Mesenchymal stem cell (in vitro differentiated cells and primary cell): ENCODE data around the gene ZFP2.
"Not testable (repeated sequence)": the region's sequence is repeated elsewhere in the genome, so short reads cannot be mapped to it uniquely, and the experiment has no call there.

Experiments
- DNase-seq: peaks from one replicate; pipeline ENCODE4 v3.0.0-alpha.2; 2013
- H2AFZ ChIP-seq: one replicate; pipeline ENCODE4 v1.6.1; 2013; ENCODE audit warnings: low read depth, mild to moderate bottlenecking, control low read depth, inconsistent platforms, low read length, moderate library complexity
- H2AK5ac ChIP-seq: 2 replicates; pipeline ENCODE4 v1.6.1; 2013; ENCODE audit warnings: low read length, moderate library complexity, mild to moderate bottlenecking, inconsistent platforms; ENCODE audit not compliant: severe bottlenecking
- H2BK120ac ChIP-seq: one replicate; pipeline ENCODE4 v1.6.1; 2013; ENCODE audit warnings: low read depth, mild to moderate bottlenecking, inconsistent platforms, low read length, moderate library complexity
- H2BK12ac ChIP-seq, 2 experiments: one replicate each; pipeline ENCODE4 v1.6.1; 2013; ENCODE audit warnings: inconsistent platforms in 2 of 2, low read length in 2 of 2, mild to moderate bottlenecking in 2 of 2, moderate library complexity in 2 of 2, control low read depth in 1 of 2
- H2BK15ac ChIP-seq: one replicate; pipeline ENCODE4 v1.6.1; 2013; ENCODE audit warnings: mild to moderate bottlenecking, low read depth, inconsistent platforms; ENCODE audit not compliant: poor library complexity, severe bottlenecking
- H2BK5ac ChIP-seq: 2 replicates; pipeline ENCODE4 v1.6.1; 2013; ENCODE audit warnings: low read depth, mild to moderate bottlenecking, low read length, control low read depth, inconsistent platforms; ENCODE audit not compliant: poor library complexity, severe bottlenecking
- H3K14ac ChIP-seq, 2 experiments: one replicate each; pipeline ENCODE4 v1.6.1; 2013; ENCODE audit warnings: inconsistent platforms in 2 of 2, low read length in 2 of 2, control low read depth in 1 of 2, mild to moderate bottlenecking in 1 of 2, moderate library complexity in 1 of 2
- H3K18ac ChIP-seq, 2 experiments: one replicate each; pipeline ENCODE4 v1.6.1; 2013; ENCODE audit warnings: inconsistent platforms in 2 of 2, low read length in 2 of 2, control low read depth in 1 of 2, low read depth in 1 of 2, mild to moderate bottlenecking in 1 of 2
- H3K23ac ChIP-seq, 2 experiments: one replicate each; pipeline ENCODE4 v1.6.1; 2013; ENCODE audit warnings: inconsistent platforms in 2 of 2, low read length in 2 of 2, mild to moderate bottlenecking in 2 of 2, moderate library complexity in 2 of 2, control low read depth in 1 of 2
- H3K27ac ChIP-seq: 2 replicates; pipeline ENCODE4 v1.5.1; 2013; ENCODE audit warnings: mild to moderate bottlenecking, moderate library complexity, low read length, control low read depth, inconsistent platforms; ENCODE audit not compliant: poor library complexity, severe bottlenecking
- H3K27me3 ChIP-seq, 2 experiments: 2 replicates each; pipeline versions ENCODE4 v1.6.1 to v1.7.0; 2013; ENCODE audit warnings: low read length in 2 of 2, mild to moderate bottlenecking in 2 of 2, moderate library complexity in 2 of 2, control low read depth in 1 of 2, inconsistent platforms in 1 of 2; ENCODE audit not compliant: control insufficient read depth in 1 of 2, insufficient read depth in 1 of 2
- H3K36me3 ChIP-seq, 2 experiments: 2 replicates each; pipeline versions ENCODE4 v1.6.1 to v1.7.0; 2013; ENCODE audit warnings: low read length in 2 of 2, control low read depth in 1 of 2, inconsistent platforms in 1 of 2, low read depth in 1 of 2, mild to moderate bottlenecking in 1 of 2; ENCODE audit not compliant: insufficient read depth in 2 of 2, control insufficient read depth in 1 of 2
- H3K4ac ChIP-seq, 2 experiments: one replicate each; pipeline ENCODE4 v1.6.1; 2013; ENCODE audit warnings: inconsistent platforms in 2 of 2, low read length in 2 of 2, mild to moderate bottlenecking in 2 of 2, moderate library complexity in 2 of 2, control low read depth in 1 of 2, low read depth in 1 of 2
- H3K4me1 ChIP-seq: 2 replicates; pipeline ENCODE4 v1.6.1; 2013; ENCODE audit warnings: low read depth, low read length, control low read depth; ENCODE audit not compliant: control insufficient read depth, insufficient read depth
- H3K4me2 ChIP-seq: 2 replicates; pipeline ENCODE4 v1.6.1; 2013; ENCODE audit warnings: low read length, mild to moderate bottlenecking, inconsistent platforms; ENCODE audit not compliant: poor library complexity, severe bottlenecking
- H3K4me3 ChIP-seq, 2 experiments: 2 replicates each; pipeline versions ENCODE4 v1.5.1 to v1.7.0; 2013; ENCODE audit warnings: low read length in 2 of 2, mild to moderate bottlenecking in 2 of 2, control low read depth in 1 of 2, low read depth in 1 of 2; ENCODE audit not compliant: insufficient read depth in 1 of 2
- H3K79me1 ChIP-seq: replicated peaks from 2 replicates; pipeline ENCODE4 v1.6.1; 2013; ENCODE audit warnings: mild to moderate bottlenecking, control low read depth, low read length, inconsistent platforms; ENCODE audit not compliant: poor library complexity, severe bottlenecking
- H3K9ac ChIP-seq: 2 replicates; pipeline ENCODE4 v1.7.0; 2013; ENCODE audit warnings: mild to moderate bottlenecking, low read length, moderate library complexity
- H3K9me3 ChIP-seq: 2 replicates; pipeline ENCODE4 v1.7.0; 2013; ENCODE audit warnings: mild to moderate bottlenecking, low read length; ENCODE audit not compliant: control insufficient read depth
- H4K8ac ChIP-seq: one replicate; pipeline ENCODE4 v1.6.1; 2013; ENCODE audit warnings: inconsistent platforms, mild to moderate bottlenecking, low read length, moderate library complexity
- H4K91ac ChIP-seq: one replicate; pipeline ENCODE4 v1.6.1; 2013; ENCODE audit warnings: mild to moderate bottlenecking, low read length, inconsistent platforms
- WGBS: methylation state at CpG from one replicate; pipeline ENCODE4 v1.1.7; 2013; ENCODE audit warnings: mixed read lengths; 5-methylcytosine and 5-hydroxymethylcytosine counted together

The ZFP2 gene

GRCh38 chr5:178869577-178869976, 26.1 kb upstream of the ZFP2 start:
- no peak for DNase-seq
- Histone ChIP-seq H4K8ac (no peak overlapping the region), H2BK120ac (no peak overlapping the region), H2AK5ac (no peak overlapping the region), H3K9ac (no peak overlapping the region), H3K4me3 (no peak overlapping the region), H3K18ac (no peak overlapping the region), H3K36me3 (peaks cover 64 to 92% of the 10 kb centered on the region in 2 experiments), H3K4me2 (no peak overlapping the region), H3K23ac (no peak overlapping the region), H3K9me3 (peaks cover 72% of the 10 kb centered on the region), H2BK15ac (no peak overlapping the region), H3K27me3 (no peaks in the 10 kb centered on the region), H2BK12ac (no peak overlapping the region), H3K4ac (no peak overlapping the region), H3K27ac (no peak overlapping the region), H4K91ac (no peak overlapping the region), H3K4me1 (no peaks in the 10 kb centered on the region), H2AFZ (no peak overlapping the region), H2BK5ac (no peak overlapping the region), H3K79me1 (peaks cover 22% of the 10 kb centered on the region), H3K14ac (no peak overlapping the region)
- 96% methylated on average over 7 of the region's 8 CpGs for WGBS

GRCh38 chr5:178870411-178870810, 25.3 kb upstream of the ZFP2 start:
- no peak for DNase-seq
- Histone ChIP-seq H3K14ac (no peak overlapping the region), H3K23ac (no peak overlapping the region), H3K79me1 (peaks cover 26% of the 10 kb centered on the region), H4K91ac (no peak overlapping the region), H3K4me3 (no peak overlapping the region), H3K4ac (no peak overlapping the region), H2BK5ac (no peak overlapping the region), H3K27ac (no peak overlapping the region), H2AK5ac (no peak overlapping the region), H2BK120ac (no peak overlapping the region), H2BK12ac (no peak overlapping the region), H3K4me1 (no peaks in the 10 kb centered on the region), H3K9me3 (peaks cover 80% of the 10 kb centered on the region), H4K8ac (no peak overlapping the region), H2AFZ (no peak overlapping the region), H2BK15ac (no peak overlapping the region), H3K4me2 (no peak overlapping the region), H3K18ac (no peak overlapping the region), H3K9ac (no peak overlapping the region), H3K36me3 (peaks cover 67 to 93% of the 10 kb centered on the region in 2 experiments), H3K27me3 (no peaks in the 10 kb centered on the region)
- over 99% methylated on average over 8 of the region's 8 CpGs for WGBS

GRCh38 chr5:178872302-178872701, 23.4 kb upstream of the ZFP2 start:
- no peak overlapping the region for H2AFZ ChIP-seq
- no peak overlapping the region for H3K14ac ChIP-seq
- no peak overlapping the region for H2AK5ac ChIP-seq
- H3K27me3 ChIP-seq: no peaks in the 10 kb centered on the region
- WGBS: 100% methylated on average over 1 of the region's 1 CpG
- H2BK120ac ChIP-seq: no peak overlapping the region
- no peak overlapping the region for H3K23ac ChIP-seq
- no peak overlapping the region for H2BK15ac ChIP-seq
- no peak overlapping the region for H2BK12ac ChIP-seq
- no peak overlapping the region for H3K27ac ChIP-seq
- no peak overlapping the region for H3K18ac ChIP-seq
- H3K4ac ChIP-seq: no peak overlapping the region
- DNase-seq: no peak
- no peak overlapping the region for H3K4me2 ChIP-seq
- H4K91ac ChIP-seq: no peak overlapping the region
- no peak overlapping the region for H3K4me3 ChIP-seq
- H4K8ac ChIP-seq: no peak overlapping the region
- H3K79me1 ChIP-seq: peaks cover 33% of the 10 kb centered on the region
- no peak overlapping the region for H3K9ac ChIP-seq
- peaks cover 81% of the 10 kb centered on the region for H3K9me3 ChIP-seq
- H3K4me1 ChIP-seq: no peaks in the 10 kb centered on the region
- H3K36me3 ChIP-seq: peaks cover 70 to 93% of the 10 kb centered on the region in 2 experiments
- H2BK5ac ChIP-seq: no peak overlapping the region

GRCh38 chr5:178883115-178883694, 12.5 kb upstream of the ZFP2 start:
- WGBS: 100% methylated on average over 1 of the region's 4 CpGs

More at GRCh38 chr5:178883115-178883694, 12.5 kb upstream of the ZFP2 start:
- not testable (repeated sequence) for H3K4me2 ChIP-seq, H4K8ac ChIP-seq, H4K91ac ChIP-seq, H3K9ac ChIP-seq, H3K18ac ChIP-seq, H2BK12ac ChIP-seq, H3K4me1 ChIP-seq, H2BK120ac ChIP-seq, H2AK5ac ChIP-seq, H3K14ac ChIP-seq, H3K23ac ChIP-seq, H2BK5ac ChIP-seq, DNase-seq, H3K79me1 ChIP-seq, H3K4ac ChIP-seq, H3K27me3 ChIP-seq, H2BK15ac ChIP-seq, H3K27ac ChIP-seq, H2AFZ ChIP-seq
- H3K4me3 ChIP-seq: peak overlapping the region in 1 of 2 experiments; percentile 65
- peaks cover 97% of the 10 kb centered on the region for H3K9me3 ChIP-seq
- peaks cover 29 to 90% of the 10 kb centered on the region in 2 experiments for H3K36me3 ChIP-seq
